ENCODE data around the gene ADAMTSL1. TPM values are rescaled to one million over a fixed set of nuclear protein-coding genes. Genes with fewer than 3 reads are reported as not detected.

The ADAMTSL1 gene
- total and polyA plus RNA-seq, 2 of the 8 experiments (the other 6 are each of a cell fraction or from before 2014, with no cell fraction given), result 0.84 to 1.1 TPM

DNA sequence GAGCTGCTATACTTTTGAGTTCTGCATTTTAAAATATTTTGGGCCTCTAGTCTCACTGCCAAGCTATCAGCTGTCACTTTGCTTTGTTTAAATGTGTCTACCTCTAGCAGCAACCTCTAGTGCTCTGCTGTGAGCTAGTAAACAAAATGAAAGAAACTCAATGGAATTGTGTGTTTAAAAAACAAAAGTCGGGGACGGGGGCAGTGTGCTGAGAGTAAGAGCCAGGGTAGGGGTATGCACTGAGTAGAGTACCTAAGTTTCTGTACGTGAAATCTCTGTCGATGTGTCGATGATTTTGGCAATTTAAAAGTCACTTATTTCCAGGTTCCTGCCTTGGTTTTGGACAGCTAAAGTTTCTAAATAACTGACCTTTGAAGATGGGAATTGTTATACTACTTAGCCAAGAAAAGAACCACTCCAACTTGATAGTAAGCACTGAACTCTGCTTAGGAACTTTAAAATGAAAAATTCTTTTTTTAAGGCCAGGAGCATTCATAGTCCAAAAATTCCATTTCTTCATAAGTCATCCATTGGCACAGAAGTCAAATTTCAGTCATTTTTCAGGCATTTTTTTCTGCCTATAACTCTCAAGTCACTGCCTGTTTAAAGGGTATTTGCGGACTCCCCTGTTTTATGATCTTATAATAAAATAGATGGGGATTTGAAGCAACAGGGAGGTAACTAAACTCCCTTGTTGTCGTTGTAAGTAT lies 447.6 kb downstream of the ADAMTSL1 start:
- Histone ChIP-seq H3K79me2 (ENCODE audit: control insufficient read depth in 1 of 2, insufficient read depth in 2 of 2, low read length in 2 of 2) (no peaks in the 10 kb centered on the region), H4K5ac (ENCODE audit: insufficient read length, low read depth, low read length) (no peak overlapping the region), H2BK15ac (ENCODE audit: low read length) (no peak overlapping the region), H4K20me1 (replicated peaks in 1 of 2; ENCODE audit: control insufficient read depth in 1 of 2, insufficient read depth in 2 of 2, low read length in 2 of 2) (no peaks in the 10 kb centered on the region), H3K4me1 (replicated peaks in 1 of 4; ENCODE audit: control insufficient read depth in 3 of 4, insufficient read depth in 4 of 4, low read length in 3 of 4) (no peaks in the 10 kb centered on the region), H3K14ac (ENCODE audit: insufficient read length) (no peak overlapping the region), H3K4ac (replicated peaks; ENCODE audit: insufficient read length, low read depth, low read length) (no peak overlapping the region), H3K56ac (replicated peaks; ENCODE audit: insufficient read length, low read depth, low read length) (no peak overlapping the region), H3K27me3 (replicated peaks in 1 of 4; ENCODE audit: control insufficient read depth in 3 of 4, extremely low read depth in 1 of 4, insufficient read depth in 3 of 4, low read length in 3 of 4) (no peaks in the 10 kb centered on the region), H3K36me3 (ENCODE audit: control insufficient read depth in 2 of 4, insufficient read depth in 4 of 4, low read length in 3 of 4) (no peaks in the 10 kb centered on the region), H3K9me3 (ENCODE audit: insufficient read depth in 2 of 2, low read depth in 1 of 2, low read length in 1 of 2) (no peaks in the 10 kb centered on the region), H4K8ac (ENCODE audit: extremely low read depth, insufficient read depth, low read length) (no peak overlapping the region), H2AK5ac (ENCODE audit: low read depth, low read length) (no peak overlapping the region), H3K9ac (replicated peaks in 1 of 4; ENCODE audit: extremely low read depth in 1 of 4, low read depth in 3 of 4, low read length in 3 of 4) (no peak overlapping the region), H2BK12ac (ENCODE audit: low read depth, low read length) (no peak overlapping the region), H3K79me1 (ENCODE audit: low read depth, low read length) (no peaks in the 10 kb centered on the region), H3K4me2 (ENCODE audit: insufficient read depth in 1 of 2, low read depth in 2 of 2, low read length in 2 of 2) (no peak overlapping the region), H3K23ac (ENCODE audit: insufficient read length) (no peak overlapping the region), H2AFZ (ENCODE audit: low read length) (no peak overlapping the region), H3K18ac (ENCODE audit: extremely low read depth, low read length) (no peak overlapping the region), H4K91ac (replicated peaks; ENCODE audit: insufficient read length, low read length) (no peak overlapping the region), H2BK5ac (ENCODE audit: low read depth, low read length) (no peak overlapping the region), H3K23me2 (ENCODE audit: low read depth, low read length) (no peaks in the 10 kb centered on the region; the same call in 1 of the 2 replicates), H3K27ac (ENCODE audit: low read depth, low read length) (no peak overlapping the region), H2BK120ac (replicated peaks; ENCODE audit: low read depth, low read length) (no peak overlapping the region), H2BK20ac (ENCODE audit: low read length) (no peak overlapping the region), H3K4me3 (ENCODE audit: extremely low read depth in 1 of 4, insufficient read depth in 2 of 4, low read depth in 3 of 4, low read length in 4 of 4) (no peak overlapping the region)
- CTCF ChIA-PET (ENCODE audit: partially characterized antibody), result interaction anchor here (0.6 kb wide), 1 partner anchor 106 kb away, joined by 3 read pairs; no protein-coding TSS in a partner anchor
- FAIRE-seq (no peak), DNase-seq (ENCODE audit: low read depth in 1 of 2, low spot score in 2 of 2) (no peak)
- TF ChIP-seq CREB1 (IDR thresholded peaks at IDR 0.05) (no peak), KDM5A (IDR thresholded peaks at IDR 0.05; ENCODE audit: low read length) (no peak), SP1 (IDR thresholded peaks at IDR 0.05; ENCODE audit: low read depth, low read length) (no peak), CHD1 (IDR thresholded peaks at IDR 0.05; ENCODE audit: low read depth, low read length) (no peak), MAFK (IDR thresholded peaks at IDR 0.05; ENCODE audit: low read depth, low read length) (no peak), RBBP5 (IDR thresholded peaks at IDR 0.05; ENCODE audit: borderline replicate concordance, low read depth, low read length) (no peak), SIRT6 (IDR thresholded peaks at IDR 0.05; ENCODE audit: low read length) (no peak), CBX8 (IDR thresholded peaks at IDR 0.05; ENCODE audit: borderline replicate concordance, low read depth, low read length) (no peak), TBP (IDR thresholded peaks at IDR 0.05; ENCODE audit: low read depth, low read length) (no peak), SIN3A (conservative IDR thresholded peaks at IDR 0.05 in 1 of 2, IDR thresholded peaks at IDR 0.05 in 1 of 2; ENCODE audit: low read depth in 1 of 2, low read length in 2 of 2) (no peak), KDM4A (IDR thresholded peaks at IDR 0.05; ENCODE audit: low read depth, low read length, severe bottlenecking) (no peak), SUZ12 (IDR thresholded peaks at IDR 0.05; ENCODE audit: low read length) (no peak)
- TF ChIP-seq, protein P1, sequence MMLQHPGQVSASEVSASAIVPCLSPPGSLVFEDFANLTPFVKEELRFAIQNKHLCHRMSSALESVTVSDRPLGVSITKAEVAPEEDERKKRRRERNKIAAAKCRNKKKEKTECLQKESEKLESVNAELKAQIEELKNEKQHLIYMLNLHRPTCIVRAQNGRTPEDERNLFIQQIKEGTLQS (IDR thresholded peaks at IDR 0.05; ENCODE audit: insufficient read depth, low read depth, low read length), result no peak
- POLR2A ChIA-PET (ENCODE audit: partially characterized antibody), result no interaction called here
- WGBS, 2 experiments (ENCODE audit: extremely low coverage in 1 of 2, insufficient coverage in 1 of 2, insufficient read length in 1 of 2, insufficient replicate concordance in 2 of 2, low coverage in 1 of 2, low lambda C conversion rate in 2 of 2, missing lambda C conversion rate in 1 of 2), result 93% methylated on average over 7 of the region's 7 CpGs; no CpG with 5 or more reads in 1 of the 2 experiments

All from H1 (cell line).